K562 (cell line): Measurements from ENCODE around the gene NPAS3. TPM values are rescaled to one million over a fixed set of nuclear protein-coding genes. Genes with fewer than 3 reads are reported as not detected.

Experiments
- ATAC-seq: fragments of 200-7000 bp; cut with Tn5 transposase; 3 replicates; pipeline ENCODE4 v1.9.1; 2020; ENCODE audit warnings: moderate library complexity
- BruUV-seq: library from RNA; stranded (reverse); fragments of 400-500 nt; replicated peaks from 2 replicates; lab custom pipeline; 2021; lab: Mats Ljungman, UMichigan
- CTCF ChIA-PET: fragments of 300-600 bp; formaldehyde crosslinking; extraction: SDS; loops from one replicate; lab custom pipeline; 2021; ENCODE audit warnings: low intra/inter-chr PET ratio; lab: Yijun Ruan, JAX
- POLR2A ChIA-PET: fragments of 300-600, 350-650 bp; sonication (Branson Sonifier 250); formaldehyde crosslinking; extraction: SDS; loops from one replicate; lab custom pipeline; 2021; ENCODE audit warnings: antibody characterized with exemption, inconsistent platforms; lab: Yijun Ruan, JAX
- DNase-seq, 4 experiments: peaks; one replicate each; pipeline versions ENCODE4 v3.0.0 to v3.0.0-alpha.2; 2011 to 2018; ENCODE audit warnings: low spot score in 3 of 4, mixed read lengths in 3 of 4; ENCODE audit errors: extremely low read depth in 1 of 4
- FAIRE-seq: peaks from 2 replicates; lab custom pipeline; 2011; peaks lifted over from hg19 to GRCh38; lab: Jason Lieb, UNC
- H2AFZ ChIP-seq: 2 replicates; pipeline ENCODE4 v1.6.0; 2011; ENCODE audit warnings: low read depth, low read length, control low read depth, inconsistent platforms
- H3K27ac ChIP-seq: fragments of 200-600 bp; 3 replicates; pipeline ENCODE4 v1.8.0; 2011; ENCODE audit warnings: low read depth, mild to moderate bottlenecking, control low read depth, inconsistent platforms, low read length, moderate library complexity, mixed read lengths; ENCODE audit errors: extremely low read depth
- H3K27me3 ChIP-seq, 2 experiments: fragments of 300-600 bp in 1 of 2; 2 replicates in 1 of 2; 3 replicates in 1 of 2; pipeline versions ENCODE4 v1.6.0 to v1.8.0; 2011; ENCODE audit warnings: inconsistent platforms in 2 of 2, low read length in 2 of 2, mild to moderate bottlenecking in 1 of 2, mixed read lengths in 1 of 2, moderate library complexity in 1 of 2; ENCODE audit not compliant: control insufficient read depth in 2 of 2, insufficient read depth in 2 of 2
- H3K36me3 ChIP-seq: fragments of 300-600 bp; 3 replicates; pipeline ENCODE4 v1.8.0; 2011; ENCODE audit warnings: mild to moderate bottlenecking, low read length, inconsistent platforms; ENCODE audit not compliant: control insufficient read depth, insufficient read depth
- H3K4me1 ChIP-seq, 2 experiments: fragments of 200-600 bp in 1 of 2; replicated peaks in 1 of 2; 2 replicates in 1 of 2; 3 replicates in 1 of 2; pipeline versions ENCODE4 v1.5.1 to v1.8.0; 2011; ENCODE audit warnings: inconsistent platforms in 2 of 2, low read length in 2 of 2, mild to moderate bottlenecking in 1 of 2, mixed read lengths in 1 of 2, moderate library complexity in 1 of 2; ENCODE audit not compliant: control insufficient read depth in 2 of 2, insufficient read depth in 2 of 2
- H3K4me2 ChIP-seq: 2 replicates; pipeline ENCODE4 v1.6.1; 2011; ENCODE audit warnings: low read length, control low read depth, inconsistent platforms, mixed read lengths; ENCODE audit not compliant: insufficient read depth
- H3K4me3 ChIP-seq: fragments of 200-600 bp; sonication (generic), shearing (Covaris generic); 2 replicates; pipeline ENCODE4 v1.5.1; 2016; ENCODE audit warnings: control low read depth, inconsistent platforms
- H3K79me2 ChIP-seq: fragments of 200-600 bp; 3 replicates; pipeline ENCODE4 v1.8.0; 2011; ENCODE audit warnings: low read length, inconsistent platforms; ENCODE audit not compliant: control insufficient read depth, insufficient read depth
- H3K9ac ChIP-seq, 2 experiments: 2 replicates each; pipeline versions ENCODE4 v1.6.0 to v1.6.1; 2011; ENCODE audit warnings: low read depth in 2 of 2, low read length in 2 of 2, control low read depth in 1 of 2, inconsistent platforms in 1 of 2, mild to moderate bottlenecking in 1 of 2, mixed read lengths in 1 of 2; ENCODE audit not compliant: insufficient read depth in 1 of 2
- H3K9me1 ChIP-seq: one replicate; pipeline ENCODE4 v1.6.0; 2011; ENCODE audit warnings: inconsistent platforms, mild to moderate bottlenecking, low read length, moderate library complexity; ENCODE audit not compliant: control insufficient read depth, insufficient read depth
- H3K9me3 ChIP-seq: replicated peaks from 2 replicates; pipeline ENCODE4 v1.5.1; 2011; ENCODE audit warnings: low read depth, low read length, inconsistent platforms; ENCODE audit not compliant: control insufficient read depth, insufficient read depth
- H4K20me1 ChIP-seq: replicated peaks from 2 replicates; pipeline ENCODE4 v1.6.1; 2011; ENCODE audit warnings: low read length, inconsistent platforms, mixed read lengths; ENCODE audit not compliant: control insufficient read depth, insufficient read depth
- ARID1B ChIP-seq: fragments of 450-650 bp; IDR thresholded peaks from 2 replicates; pipeline ENCODE4 v1.6.1; 2016; ENCODE audit warnings: antibody characterized with exemption, mild to moderate bottlenecking, inconsistent platforms
- E2F4 ChIP-seq: sonication (generic); formaldehyde crosslinking; IDR thresholded peaks from 2 replicates; pipeline ENCODE4 v1.8.0; 2022; ENCODE audit warnings: mild to moderate bottlenecking, low read depth, missing genetic modification reagents
- FOXM1 ChIP-seq, 2 experiments: fragments of 450-650 bp in 1 of 2; sonication (generic) in 1 of 2; formaldehyde crosslinking in 1 of 2; IDR thresholded peaks; 2 replicates each; pipeline versions ENCODE4 v1.6.1 to v1.9.0; 2017 to 2022; ENCODE audit warnings: low read depth in 2 of 2, mild to moderate bottlenecking in 2 of 2, missing genetic modification reagents in 1 of 2, moderate library complexity in 1 of 2
- GTF3C2 ChIP-seq: IDR thresholded peaks from 3 replicates; pipeline ENCODE4 v1.6.1; 2011; ENCODE audit warnings: borderline replicate concordance, mild to moderate bottlenecking, moderate library complexity; ENCODE audit not compliant: insufficient read length; ENCODE audit errors: extremely low read depth
- HDGF ChIP-seq: fragments of 450-650 bp; IDR thresholded peaks from 2 replicates; pipeline ENCODE4 v1.6.1; 2016
- MCM7 ChIP-seq, 2 experiments: fragments of 450-650 bp; IDR thresholded peaks; 2 replicates each; pipeline ENCODE4 v1.6.1; 2016 to 2018
- ZNF347 ChIP-seq: fragments of 450-650 bp; formaldehyde crosslinking; IDR thresholded peaks from 2 replicates; pipeline ENCODE4 v1.4.0; 2020; ENCODE audit warnings: low read depth, mild to moderate bottlenecking, moderate library complexity
- WGBS: fragments of 100-300 bp; shearing (Covaris generic); methylation state at CpG from one replicate; pipeline ENCODE4 v1.1.6; 2016; ENCODE audit warnings: low coverage, mixed read lengths; ENCODE audit not compliant: insufficient coverage; ENCODE audit errors: missing lambda C conversion rate; 5-methylcytosine and 5-hydroxymethylcytosine counted together
- in situ Hi-C: fragments of 300-500 bp; cut with MboI; formaldehyde crosslinking; loops from 4 replicates; pipeline ENCODE4 v1.15.0; 2018; ENCODE audit warnings: inconsistent platforms, mixed read lengths
- intact Hi-C: fragments of 100-400 bp; cut with micrococcal nuclease; formaldehyde crosslinking; loops from 2 replicates; pipeline ENCODE4 v1.14.2; 2022
- polyA plus RNA-seq, 8 experiments: library from polyadenylated mRNA; depleted of rRNA in 4 of 8; stranded (reverse) in 5 of 8; unstranded in 3 of 8; fragments of >200 nt; fragmentation: Nextera tagmentation in 2 of 8; fragmentation: Illumina TruSeq in 1 of 8; extraction: Ambion mirVana in 2 of 8; extraction: Trizol in 1 of 8; gene quantifications; 2 replicates each; pipeline versions ENCODE4 v1.2.1 to v1.2.3, GENCODE V29; 2011 to 2014; ENCODE audit warnings: inconsistent platforms in 1 of 8, missing spikeins in 1 of 8
- total RNA-seq, 7 experiments: library from RNA; depleted of rRNA in 6 of 7; stranded (reverse); fragments of >200 nt in 6 of 7; fragmentation: Illumina TruSeq in 2 of 7; extraction: Trizol in 2 of 7; gene quantifications; 2 replicates each; pipeline versions ENCODE4 v1.2.1 to v1.2.3, GENCODE V29; 2011 to 2021; ENCODE audit warnings: low replicate concordance in 1 of 7

NPAS3 gene
- total and polyA plus RNA-seq, 9 of the 15 experiments (the other 6 are each of a cell fraction or from before 2014, with no cell fraction given): 0.04 TPM; not detected in 8

- TF ChIP-seq GTF3C2: no peak
Observed at GRCh38 chr14:33477797-33478196, 539.1 kb downstream of the NPAS3 start (continued).

GRCh38 chr14:33480071-33480886, 541.6 kb downstream of the NPAS3 start:
- BruUV-seq: no TSS peak
- POLR2A ChIA-PET: no interaction called here
- TF ChIP-seq HDGF (no peak), ZNF347 (CRISPR knock-in tag) (no peak), MCM7 (IDR thresholded peaks at IDR 0.05) (no peak), FOXM1 (IDR thresholded peaks at IDR 0.05; ENCODE audit: low read depth) (no peak), FOXM1 (CRISPR knock-in tag; IDR thresholded peaks at IDR 0.05; ENCODE audit: low read depth) (no peak), ARID1B (no peak), E2F4 (no peak)

More at GRCh38 chr14:33480071-33480886, 541.6 kb downstream of the NPAS3 start:
- no peak overlapping the region for H3K9ac ChIP-seq
- intact Hi-C loops: no loop called here
- H3K9me1 ChIP-seq: no peaks in the 10 kb centered on the region
- no peaks in the 10 kb centered on the region for H3K9me3 ChIP-seq
- H3K4me1 ChIP-seq: peaks cover 0 to 23% of the 10 kb centered on the region in 2 experiments; a peak in 2 of 5 replicates
- CTCF ChIA-PET: no interaction called here
- no peaks in the 10 kb centered on the region for H3K36me3 ChIP-seq
- no peak overlapping the region for H2AFZ ChIP-seq
- no peak overlapping the region for H3K4me2 ChIP-seq
- no peak overlapping the region for H3K27ac ChIP-seq
- in situ Hi-C loops: no loop called here
- H4K20me1 ChIP-seq: no peaks in the 10 kb centered on the region
- ATAC-seq (no peak), DNase-seq (no peak), FAIRE-seq (no peak)
- 39% methylated on average over 6 of the region's 9 CpGs for WGBS
- no peaks in the 10 kb centered on the region for H3K27me3 ChIP-seq
- H3K79me2 ChIP-seq: no peaks in the 10 kb centered on the region
- no peak overlapping the region for H3K4me3 ChIP-seq
